Measurements from ENCODE around the gene LEMD3.
"Not testable (repeated sequence)": the region's sequence is repeated elsewhere in the genome, so short reads cannot be mapped to it uniquely, and the experiment has no call there.

LEMD3 gene

DNA sequence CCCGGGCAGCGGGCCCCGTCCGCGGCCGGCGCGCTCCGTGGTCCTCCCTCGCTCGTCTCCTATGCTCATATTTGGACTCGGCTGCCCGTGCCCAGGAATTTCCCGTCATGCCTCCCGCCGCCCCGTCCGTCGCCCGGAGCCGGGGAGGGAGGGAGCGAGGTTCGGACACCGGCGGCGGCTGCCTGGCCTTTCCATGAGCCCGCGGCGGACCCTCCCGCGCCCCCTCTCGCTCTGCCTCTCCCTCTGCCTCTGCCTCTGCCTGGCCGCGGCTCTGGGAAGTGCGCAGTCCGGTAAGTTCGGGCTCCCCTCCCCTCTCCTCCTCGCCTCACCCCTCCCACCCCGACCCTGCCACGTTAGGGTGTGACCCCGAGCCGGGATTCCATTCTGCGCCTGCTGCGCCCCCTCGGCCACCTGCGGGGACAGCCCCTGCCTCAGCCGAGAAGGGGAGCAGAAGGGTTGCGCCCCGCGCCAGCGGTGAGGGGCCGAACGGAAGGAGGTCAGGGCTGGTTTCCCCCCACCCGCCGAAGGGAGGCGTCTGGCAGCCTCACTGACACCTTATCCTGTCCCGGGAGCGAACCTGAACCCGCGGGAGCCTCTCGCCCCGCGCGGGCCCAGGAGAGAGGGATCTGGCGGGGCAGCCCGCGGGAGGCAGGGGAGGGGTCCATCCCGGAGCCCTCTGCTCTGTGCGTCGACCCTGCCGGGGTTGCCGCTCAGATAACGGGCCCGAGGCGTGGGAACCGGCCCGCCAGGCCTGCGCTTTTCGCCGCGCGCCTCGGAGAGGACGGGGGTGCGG lies 109.4 kb downstream of the LEMD3 start, which contains the start of gene MSRB3:
Gene MSRB3 (plus strand): TSS at position 108 of the 793 bp plus-strand sequence. CDS start 29,897 bp downstream, outside the sequence.
- DNase-seq (ENCODE audit: low read depth, low spot score): no peak

DNA sequence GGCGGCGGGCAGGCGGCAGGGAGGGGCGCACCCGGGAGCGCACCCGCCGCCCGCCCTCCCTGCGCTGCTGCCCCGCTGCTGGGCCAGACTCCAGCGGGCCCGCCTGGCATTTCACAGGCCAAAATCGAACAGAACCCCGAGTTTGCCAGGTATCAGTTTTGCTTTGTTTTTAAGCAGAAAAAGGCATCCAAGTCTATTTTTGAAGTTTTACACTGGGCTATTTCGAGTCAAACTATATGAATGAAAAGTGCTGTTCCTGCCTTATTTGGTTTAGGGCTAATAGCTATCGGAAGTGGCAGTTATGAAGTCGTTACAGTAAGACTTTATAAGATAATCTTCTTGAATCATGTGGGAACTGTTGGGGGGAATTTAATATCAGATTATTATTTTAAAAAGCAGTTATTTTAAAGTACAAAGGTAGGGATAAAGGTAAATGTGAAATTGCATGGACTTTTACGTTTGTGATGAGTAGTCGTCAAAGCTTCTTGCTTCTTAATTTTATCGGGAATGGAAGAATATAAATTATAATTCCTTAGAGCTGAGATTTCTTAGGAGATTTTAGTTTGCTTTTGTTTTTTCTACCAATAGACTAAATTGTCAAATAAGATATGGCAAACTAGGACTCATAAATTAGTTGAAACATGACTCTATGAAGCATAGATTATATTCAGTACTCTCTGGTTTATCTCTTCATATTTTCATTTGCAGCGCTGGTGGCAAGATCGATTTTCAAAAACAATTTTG lies 110.2 kb downstream of the LEMD3 start:
- no peak for DNase-seq (ENCODE audit: low read depth, low spot score)

DNA sequence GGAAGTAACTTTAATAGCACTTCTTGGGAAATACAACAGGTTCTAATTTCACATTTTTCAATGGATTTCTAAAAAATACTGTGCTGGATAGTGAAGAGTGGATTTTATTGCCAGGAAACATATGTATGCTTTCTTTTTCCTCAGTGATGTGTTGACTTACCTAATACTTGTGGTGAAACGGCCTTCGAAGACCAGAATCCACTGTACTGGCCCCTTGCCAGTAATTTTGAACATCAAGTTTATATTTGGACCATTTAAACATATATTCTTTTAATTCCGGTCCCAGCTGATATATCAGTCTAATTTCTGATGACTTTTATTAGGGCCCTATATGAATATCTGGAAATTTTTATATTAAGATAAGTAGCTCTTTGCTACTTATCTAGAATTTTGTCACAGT lies 110.9 kb downstream of the LEMD3 start:
- no peak for DNase-seq (ENCODE audit: low read depth, low spot score)

DNA sequence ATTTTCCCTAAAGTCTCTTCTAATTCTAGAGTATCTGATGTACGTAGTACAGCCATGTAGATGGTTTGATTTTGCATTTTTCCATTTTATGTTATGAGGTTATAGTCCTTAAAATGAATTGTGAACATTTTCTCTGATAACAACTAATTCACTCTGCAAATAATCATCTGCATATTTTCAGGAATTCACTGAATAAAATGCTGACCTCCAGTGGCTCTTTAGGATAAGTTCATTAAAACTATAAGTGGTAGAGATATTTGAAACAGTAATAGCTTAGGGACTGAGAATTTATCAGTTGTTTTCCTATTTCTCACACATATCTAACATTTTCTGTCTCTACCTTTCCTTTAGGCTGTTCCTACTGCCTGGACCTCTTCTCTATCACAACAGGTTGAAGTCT lies 113.5 kb downstream of the LEMD3 start:
- no peak for DNase-seq (ENCODE audit: low read depth, low spot score)

DNA sequence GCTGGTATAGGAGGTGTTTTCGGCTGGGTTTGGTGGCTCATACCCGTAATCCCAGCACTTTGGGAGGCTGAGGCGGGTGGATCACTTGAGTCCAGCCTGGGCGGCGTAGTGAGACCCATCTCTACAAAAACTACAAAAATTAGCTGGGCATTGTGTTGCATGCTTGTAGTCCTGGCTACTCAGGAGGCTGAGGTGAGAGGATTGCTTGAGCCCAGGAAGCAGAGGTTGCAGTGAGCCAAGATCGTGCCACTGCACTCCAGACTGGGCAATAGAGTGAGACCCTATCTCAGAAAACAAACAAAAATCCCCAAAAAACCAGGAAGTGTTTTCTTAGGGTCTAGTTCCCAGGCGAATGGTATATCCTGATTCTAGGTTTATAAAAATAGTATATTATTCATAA lies 116.1 kb downstream of the LEMD3 start:
- DNase-seq (ENCODE audit: low read depth, low spot score): not testable (repeated sequence)

DNA sequence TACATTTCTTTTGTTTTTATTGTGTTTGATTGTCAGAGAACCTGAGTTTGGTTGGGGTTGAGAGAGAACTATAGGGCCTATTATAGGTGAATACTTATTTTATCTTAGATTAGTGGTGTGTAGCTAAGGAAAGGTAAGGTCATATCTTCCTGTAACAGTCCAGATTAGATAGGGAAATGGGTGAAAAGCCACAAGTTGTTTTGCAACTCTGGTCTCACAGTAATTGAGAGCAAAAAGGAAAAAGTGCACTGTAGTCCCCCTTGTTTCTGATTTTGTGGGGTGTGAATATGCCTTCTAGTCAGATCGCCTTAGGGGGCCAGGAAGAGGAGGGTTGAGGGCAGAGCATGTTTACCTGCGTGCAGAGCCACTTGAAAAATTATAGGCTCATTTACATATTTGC lies 118.0 kb downstream of the LEMD3 start:
- no peak for DNase-seq (ENCODE audit: low read depth, low spot score)

DNA sequence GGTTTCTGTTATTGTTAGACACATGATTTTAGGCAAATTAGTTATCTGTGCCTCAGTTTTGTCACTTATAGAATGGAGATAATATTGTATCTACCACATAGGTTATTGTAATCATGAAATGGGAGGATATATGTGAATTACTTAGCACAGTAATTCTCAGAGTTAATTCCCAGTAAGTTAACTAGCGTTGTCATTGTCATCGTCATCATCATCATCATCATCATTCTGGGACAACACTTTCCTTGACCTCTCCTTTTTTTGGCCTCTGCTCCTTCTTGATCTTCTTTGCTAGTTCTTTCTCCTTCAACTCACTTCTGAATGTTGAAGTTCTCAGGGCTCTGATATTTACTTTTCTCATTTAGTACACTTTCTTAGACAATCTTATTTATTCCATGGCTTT lies 122.9 kb downstream of the LEMD3 start:
- DNase-seq (ENCODE audit: low read depth, low spot score): no peak

DNA sequence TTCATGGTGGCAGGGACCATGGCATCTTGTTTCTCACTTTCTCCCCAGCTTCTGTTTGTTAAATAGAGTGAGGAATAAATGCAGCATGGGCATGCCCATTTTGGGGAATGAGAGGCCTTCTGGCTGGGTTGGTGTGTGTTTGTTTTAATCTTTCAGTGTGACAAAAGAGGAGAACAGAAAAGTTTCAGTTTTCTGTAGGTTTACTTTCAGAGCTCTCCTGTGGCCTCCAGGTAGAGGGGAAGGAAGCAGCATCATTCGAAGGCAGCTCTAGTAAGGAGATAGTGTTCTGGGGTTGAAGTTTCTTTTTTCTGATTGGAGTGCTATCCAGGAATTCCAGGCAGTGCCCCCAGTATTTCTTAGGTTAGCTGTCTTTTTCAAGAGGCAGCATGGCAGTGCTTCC lies 124.4 kb downstream of the LEMD3 start:
- no peak for DNase-seq (ENCODE audit: low read depth, low spot score)

DNA sequence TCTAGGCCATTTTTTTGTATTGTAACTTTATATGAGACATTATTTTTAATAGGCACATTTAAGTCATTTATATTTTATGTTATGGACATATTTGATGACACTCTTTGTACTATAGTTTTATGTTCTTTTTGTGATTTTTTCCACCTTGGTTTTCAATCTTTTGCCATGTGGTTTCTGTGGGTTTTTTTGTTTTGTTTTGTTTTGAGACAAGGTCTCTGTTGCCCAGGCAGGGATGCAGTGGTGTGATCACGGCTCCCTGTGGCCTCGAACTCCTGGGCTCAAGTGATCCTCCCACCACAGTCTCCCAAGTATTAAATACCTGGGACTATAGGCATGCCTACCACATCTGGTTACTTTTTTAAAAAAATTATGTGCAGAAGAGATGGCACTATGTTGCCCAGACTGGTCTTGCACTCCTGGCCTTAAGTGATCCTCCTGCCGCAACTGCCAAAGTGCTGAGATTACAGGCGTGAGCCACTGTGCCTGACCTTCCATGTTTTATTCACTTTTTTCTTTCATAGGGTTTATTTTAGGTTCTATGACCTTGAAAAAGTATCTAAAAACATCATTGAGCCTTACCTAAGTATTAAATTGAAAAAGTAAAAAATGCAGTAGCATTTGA lies 125.4 kb downstream of the LEMD3 start:
- no peak for DNase-seq (ENCODE audit: low read depth, low spot score)

DNA sequence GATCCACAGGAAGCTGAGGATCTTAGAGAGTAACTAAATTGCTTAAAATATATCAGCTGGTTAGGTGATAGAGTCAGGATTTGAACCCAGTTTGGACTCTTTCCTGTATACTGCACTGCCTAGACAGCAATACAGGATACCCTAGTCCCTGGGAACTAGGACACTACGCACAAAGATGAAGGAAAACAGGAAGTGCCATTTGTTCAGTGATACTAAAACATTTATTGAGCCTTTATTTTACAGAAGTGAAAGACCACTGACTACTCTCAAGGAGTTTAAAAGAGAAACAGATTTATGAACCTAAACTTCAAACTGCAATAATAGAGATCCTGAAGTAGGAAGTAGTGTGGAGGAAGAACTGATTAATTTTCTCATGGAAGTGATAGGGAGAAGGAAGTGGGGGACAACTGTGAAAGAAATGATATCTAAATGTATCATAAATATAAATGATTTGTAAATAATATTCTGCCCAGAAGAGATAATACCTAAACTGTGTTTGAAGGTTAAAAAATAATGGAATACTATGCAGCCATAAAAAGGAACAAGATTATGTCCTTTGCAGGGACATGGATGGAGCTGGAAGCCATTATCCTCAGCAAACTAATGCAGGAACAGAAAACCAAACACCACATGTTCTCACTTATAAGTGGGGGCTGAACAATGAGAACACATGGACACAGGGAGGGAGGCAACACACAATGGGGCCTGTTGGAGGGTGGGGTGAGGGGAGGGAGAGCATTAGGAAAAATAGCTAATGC lies 127.3 kb downstream of the LEMD3 start:
- no peak for DNase-seq (ENCODE audit: low read depth, low spot score)

Measured in activated CD4-positive, CD25-positive, alpha-beta regulatory T cell treated with anti-CD3 and anti-CD28 coated beads, Interleukin-2, amount 50 U/mL, for 16 hours (primary cell).